ENCODE data around the gene SUCLG2. TPM values are rescaled to one million over a fixed set of nuclear protein-coding genes. Genes with fewer than 3 reads are reported as not detected.

Gene SUCLG2
- total RNA-seq, 2 donors from 2014 or later = 25.5 to 36.6 TPM

DNA sequence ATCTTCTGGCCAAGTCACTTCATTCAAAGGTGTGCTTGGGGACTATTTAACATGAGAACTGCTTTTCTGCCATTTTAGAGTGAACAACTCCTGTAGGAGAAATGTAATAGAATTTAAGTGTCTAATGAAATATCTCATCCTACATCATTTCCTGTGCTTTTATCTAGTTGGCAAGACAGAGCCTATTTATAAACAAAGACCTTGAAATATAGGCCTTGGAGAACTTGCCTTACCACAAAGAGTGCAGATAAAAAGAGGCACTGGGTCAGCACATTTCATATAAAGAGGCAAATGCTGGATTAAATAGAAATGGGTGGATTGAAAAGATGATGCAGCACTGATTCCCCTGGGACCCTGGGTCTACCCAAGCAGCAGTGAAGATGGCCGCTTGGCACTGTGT lies 278.0 kb downstream of the SUCLG2 start:
- Histone ChIP-seq H3K4me3 (no peak overlapping the region), H3K36me3 (peaks cover 4% of the 10 kb centered on the region), H3K4me1 (ENCODE audit: control insufficient read depth in 1 of 2, low read depth in 2 of 2) (no peaks in the 10 kb centered on the region), H3K27ac (no peak overlapping the region), H3K9me3 (no peaks in the 10 kb centered on the region), H3K27me3 (replicated peaks; ENCODE audit: insufficient read depth) (no peaks in the 10 kb centered on the region)
- ATAC-seq (ENCODE audit: insufficient number of reproducible peaks, low FRiP score, low read depth) (no peak), DNase-seq (ENCODE audit: low spot score) (no peak)
- TF ChIP-seq, protein P1, sequence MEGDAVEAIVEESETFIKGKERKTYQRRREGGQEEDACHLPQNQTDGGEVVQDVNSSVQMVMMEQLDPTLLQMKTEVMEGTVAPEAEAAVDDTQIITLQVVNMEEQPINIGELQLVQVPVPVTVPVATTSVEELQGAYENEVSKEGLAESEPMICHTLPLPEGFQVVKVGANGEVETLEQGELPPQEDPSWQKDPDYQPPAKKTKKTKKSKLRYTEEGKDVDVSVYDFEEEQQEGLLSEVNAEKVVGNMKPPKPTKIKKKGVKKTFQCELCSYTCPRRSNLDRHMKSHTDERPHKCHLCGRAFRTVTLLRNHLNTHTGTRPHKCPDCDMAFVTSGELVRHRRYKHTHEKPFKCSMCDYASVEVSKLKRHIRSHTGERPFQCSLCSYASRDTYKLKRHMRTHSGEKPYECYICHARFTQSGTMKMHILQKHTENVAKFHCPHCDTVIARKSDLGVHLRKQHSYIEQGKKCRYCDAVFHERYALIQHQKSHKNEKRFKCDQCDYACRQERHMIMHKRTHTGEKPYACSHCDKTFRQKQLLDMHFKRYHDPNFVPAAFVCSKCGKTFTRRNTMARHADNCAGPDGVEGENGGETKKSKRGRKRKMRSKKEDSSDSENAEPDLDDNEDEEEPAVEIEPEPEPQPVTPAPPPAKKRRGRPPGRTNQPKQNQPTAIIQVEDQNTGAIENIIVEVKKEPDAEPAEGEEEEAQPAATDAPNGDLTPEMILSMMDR (IDR thresholded peaks at IDR 0.05) = no peak

- no peaks in the 10 kb centered on the region for H3K27me3 ChIP-seq (replicated peaks; ENCODE audit: insufficient read depth)
- H3K27ac ChIP-seq = no peak overlapping the region
- DNase-seq (ENCODE audit: low spot score) (no peak), ATAC-seq (ENCODE audit: insufficient number of reproducible peaks, low FRiP score, low read depth) (no peak)
- H3K36me3 ChIP-seq = peaks cover 4% of the 10 kb centered on the region
- TF ChIP-seq, protein P1 (IDR thresholded peaks at IDR 0.05) = no peak
- no peaks in the 10 kb centered on the region for H3K4me1 ChIP-seq (ENCODE audit: control insufficient read depth in 1 of 2, low read depth in 2 of 2)
- H3K9me3 ChIP-seq = no peaks in the 10 kb centered on the region
- no peak overlapping the region for H3K4me3 ChIP-seq
Measured at GRCh38 chr3:67375976-67376375, 278.4 kb downstream of the SUCLG2 start.

DNA sequence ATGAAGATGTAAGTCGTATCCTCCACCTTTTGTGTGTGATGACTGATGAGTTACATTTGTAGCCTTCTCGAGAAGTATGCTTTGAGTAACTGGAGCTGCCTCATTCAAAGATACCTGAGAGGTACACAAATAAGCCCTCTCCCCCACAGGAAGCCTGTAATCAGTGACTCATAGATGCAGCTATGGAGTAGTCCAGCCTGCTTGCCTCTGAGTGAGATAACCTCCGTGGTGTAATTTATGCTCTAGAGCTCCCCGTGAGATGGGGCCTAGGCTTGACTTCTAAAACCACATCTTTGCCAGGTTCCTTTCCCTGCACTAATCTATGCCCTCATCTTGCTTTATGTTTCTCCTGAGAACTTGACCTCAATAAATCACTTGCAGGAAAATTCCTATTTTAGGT lies 291.7 kb downstream of the SUCLG2 start:
- DNase-seq (ENCODE audit: low spot score) (no peak), ATAC-seq (ENCODE audit: insufficient number of reproducible peaks, low FRiP score, low read depth) (no peak)
- Histone ChIP-seq H3K9me3 (no peaks in the 10 kb centered on the region), H3K36me3 (no peaks in the 10 kb centered on the region), H3K4me1 (ENCODE audit: control insufficient read depth in 1 of 2, low read depth in 2 of 2) (no peaks in the 10 kb centered on the region), H3K27ac (no peak overlapping the region), H3K27me3 (replicated peaks; ENCODE audit: insufficient read depth) (no peaks in the 10 kb centered on the region), H3K4me3 (no peak overlapping the region)
- TF ChIP-seq, protein P1 (IDR thresholded peaks at IDR 0.05) = no peak

DNA sequence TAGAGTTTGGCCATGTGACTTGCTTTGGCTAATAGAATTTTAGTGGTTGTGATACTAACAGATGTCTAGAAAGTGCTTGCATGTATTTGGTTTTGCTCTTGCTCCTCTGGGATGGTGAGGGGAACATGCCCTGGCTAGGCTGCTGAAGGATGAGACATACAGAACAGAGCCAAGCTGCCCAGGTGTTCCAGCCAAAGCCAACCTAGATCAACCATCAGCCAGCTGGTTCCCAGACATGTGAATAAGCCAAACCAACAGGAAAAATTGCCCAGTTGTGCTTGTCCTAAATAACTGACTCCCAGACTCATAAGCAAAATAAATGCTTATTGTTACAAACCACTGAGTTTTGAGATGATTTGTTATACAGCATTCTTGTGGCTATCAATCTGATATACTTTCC lies 292.6 kb downstream of the SUCLG2 start:
- DNase-seq (ENCODE audit: low spot score) = no peak
- no peak for ATAC-seq (ENCODE audit: insufficient number of reproducible peaks, low FRiP score, low read depth)
- Histone ChIP-seq H3K4me1 (ENCODE audit: control insufficient read depth in 1 of 2, low read depth in 2 of 2) (no peaks in the 10 kb centered on the region), H3K4me3 (no peak overlapping the region), H3K27ac (no peak overlapping the region), H3K27me3 (replicated peaks; ENCODE audit: insufficient read depth) (no peaks in the 10 kb centered on the region), H3K36me3 (no peaks in the 10 kb centered on the region), H3K9me3 (no peaks in the 10 kb centered on the region)
- TF ChIP-seq, protein P1 (IDR thresholded peaks at IDR 0.05) = no peak

GRCh38 chr3:67361323-67361722 lies 293.1 kb downstream of the SUCLG2 start:
- Histone ChIP-seq H3K9me3 (no peaks in the 10 kb centered on the region), H3K4me3 (no peak overlapping the region), H3K4me1 (ENCODE audit: control insufficient read depth in 1 of 2, low read depth in 2 of 2) (no peaks in the 10 kb centered on the region), H3K27ac (no peak overlapping the region), H3K36me3 (no peaks in the 10 kb centered on the region), H3K27me3 (replicated peaks; ENCODE audit: insufficient read depth) (no peaks in the 10 kb centered on the region)
- DNase-seq (ENCODE audit: low spot score) (no peak), ATAC-seq (ENCODE audit: insufficient number of reproducible peaks, low FRiP score, low read depth) (no peak)
- TF ChIP-seq, protein P1 (IDR thresholded peaks at IDR 0.05) = no peak

Data from thoracic aorta (tissue), 2 donors.